HepG2 (cell line): ENCODE results near the gene CASP3. TPM values are rescaled to one million over a fixed set of nuclear protein-coding genes. Genes with fewer than 3 reads are reported as not detected.

ENCODE experiments used
- AGO2 ChIP-seq: fragments of 200-400 bp; formaldehyde crosslinking; optimal IDR thresholded peaks from 2 replicates; pipeline ENCODE3; 2017; ENCODE audit warnings: mild to moderate bottlenecking, low read depth, low read length, moderate library complexity
- BCL6 ChIP-seq: IDR thresholded peaks from 2 replicates; pipeline ENCODE4 v1.6.1; 2016; ENCODE audit warnings: missing genetic modification reagents, missing compliant biosample characterization
- RAD51 ChIP-seq: fragments of 450-650 bp; IDR thresholded peaks from 2 replicates; pipeline ENCODE4 v1.6.1; 2016; ENCODE audit warnings: borderline replicate concordance
- RORA ChIP-seq: sonication (generic); formaldehyde crosslinking; IDR thresholded peaks from 2 replicates; pipeline ENCODE4 v1.5.0; 2020; ENCODE audit warnings: mild to moderate bottlenecking, missing genetic modification reagents, moderate library complexity
- SOX6 ChIP-seq, 2 experiments: fragments of 450-650 bp in 1 of 2; sonication (generic) in 1 of 2; formaldehyde crosslinking in 1 of 2; IDR thresholded peaks; 2 replicates each; pipeline versions ENCODE4 v1.4.0 to v1.6.1; 2017 to 2020; ENCODE audit warnings: antibody characterized with exemption in 1 of 2, mild to moderate bottlenecking in 1 of 2, missing genetic modification reagents in 1 of 2
- ZNF33A ChIP-seq: sonication (generic); formaldehyde crosslinking; IDR thresholded peaks from 2 replicates; pipeline ENCODE4 v1.5.1; 2020; ENCODE audit warnings: missing genetic modification reagents, mild to moderate bottlenecking, moderate library complexity, borderline replicate concordance
- ZNF33B ChIP-seq: sonication (generic); formaldehyde crosslinking; IDR thresholded peaks from 2 replicates; pipeline ENCODE4 v1.5.1; 2020; ENCODE audit warnings: mild to moderate bottlenecking, missing genetic modification reagents
- ZNF598 ChIP-seq: sonication (generic); formaldehyde crosslinking; IDR thresholded peaks from 2 replicates; pipeline ENCODE4 v1.5.1; 2020; ENCODE audit warnings: mild to moderate bottlenecking, missing genetic modification reagents, borderline replicate concordance
- ZNF790 ChIP-seq: sonication (generic); formaldehyde crosslinking; IDR thresholded peaks from 2 replicates; pipeline ENCODE4 v1.8.0; 2022; ENCODE audit warnings: missing genetic modification reagents, mild to moderate bottlenecking, borderline replicate concordance
- polyA plus RNA-seq, 8 experiments: library from polyadenylated mRNA; depleted of rRNA in 3 of 8; stranded (reverse) in 7 of 8; unstranded in 1 of 8; fragments of >200 nt; fragmentation: Illumina TruSeq in 4 of 8; extraction: Trizol in 4 of 8; gene quantifications; 2 replicates each; pipeline versions ENCODE4 v1.2.1 to v1.2.3, GENCODE V29; 2011 to 2016; ENCODE audit warnings: low read depth in 4 of 8, missing spikeins in 1 of 8, mixed read lengths in 1 of 8; ENCODE audit not compliant: insufficient read depth in 1 of 8
- total RNA-seq, 5 experiments: library from RNA; depleted of rRNA; stranded (reverse); fragments of >200 nt; fragmentation: Illumina TruSeq; extraction: Trizol; gene quantifications; 2 replicates each; pipeline ENCODE4 v1.2.3, GENCODE V29; 2016; ENCODE audit warnings: low read depth in 1 of 5
- TF ChIP-seq, protein P1 (sequence below): sonication (generic); formaldehyde crosslinking; IDR thresholded peaks from 2 replicates; pipeline ENCODE4 v1.4.0; 2020; ENCODE audit warnings: missing genetic modification reagents, borderline replicate concordance
- TF ChIP-seq, protein P2 (sequence below): sonication (generic); formaldehyde crosslinking; IDR thresholded peaks from 2 replicates; pipeline ENCODE4 v1.4.0; 2020; ENCODE audit warnings: missing genetic modification reagents
- TF ChIP-seq, protein P3 (sequence below): sonication (generic); formaldehyde crosslinking; IDR thresholded peaks from 2 replicates; pipeline ENCODE4 v1.8.0; 2022; ENCODE audit warnings: mild to moderate bottlenecking, missing genetic modification reagents, moderate library complexity
- TF ChIP-seq, protein P4 (sequence below), 2 experiments: fragments of 450-650 bp in 1 of 2; sonication (generic) in 1 of 2; formaldehyde crosslinking in 1 of 2; IDR thresholded peaks; 2 replicates each; pipeline versions ENCODE4 v1.6.1 to v1.8.0; 2016 to 2022; ENCODE audit warnings: antibody characterized with exemption in 1 of 2, mild to moderate bottlenecking in 1 of 2, missing genetic modification reagents in 1 of 2

CASP3 gene
- total and polyA plus RNA-seq, 2 of the 13 experiments (the other 11 are each of a cell fraction or from before 2014, with no cell fraction given): 26.0 to 77.8 TPM

DNA sequence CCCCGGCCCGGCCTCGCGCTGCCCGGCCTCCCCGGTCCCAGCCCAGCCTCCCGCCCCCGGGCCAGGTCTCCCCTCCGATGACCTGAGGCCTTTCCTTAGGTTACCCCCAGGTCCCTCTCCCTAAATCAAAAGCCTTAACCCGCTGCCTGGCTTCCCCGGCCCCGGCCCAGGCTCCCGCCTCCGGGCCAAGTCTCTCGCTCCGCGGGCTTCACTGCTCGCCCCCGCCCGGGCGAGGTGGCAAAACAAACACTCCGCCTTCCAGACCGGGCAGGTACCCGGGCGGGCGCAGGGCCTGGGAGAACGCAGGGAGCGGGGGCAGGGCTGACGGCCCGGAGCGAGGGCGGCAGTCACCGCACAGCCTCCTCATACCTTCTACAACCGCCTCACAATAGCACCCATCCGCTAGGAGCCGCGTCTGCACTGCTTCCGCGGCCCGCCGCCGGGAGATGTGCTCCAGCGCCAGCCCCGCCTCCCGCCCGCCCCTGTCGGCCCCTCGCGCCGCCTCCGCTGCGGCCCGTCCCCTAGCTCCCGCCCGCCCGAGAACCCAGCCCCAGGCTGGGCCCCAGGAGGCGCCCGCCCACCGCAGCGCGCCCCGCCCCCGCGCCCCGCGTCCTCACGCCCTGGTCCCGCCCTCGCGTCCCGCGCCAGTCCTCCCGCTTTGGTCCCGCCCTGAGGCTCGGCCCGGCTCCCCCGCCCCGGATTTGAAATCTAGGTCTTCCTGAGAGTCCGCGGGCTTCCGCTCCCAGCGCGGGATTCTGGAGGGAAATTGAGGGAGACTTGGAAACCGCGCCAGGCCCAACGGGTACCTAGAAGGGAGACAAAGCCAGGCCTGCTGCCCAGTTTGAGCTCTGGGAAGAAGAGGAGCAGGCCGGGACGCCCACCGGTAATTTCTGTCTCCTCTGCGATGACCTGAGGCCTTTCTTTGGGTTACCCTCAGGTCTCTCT is at the start of gene CASP3, which contains the start of gene PRIMPOL (continued):
- TF ChIP-seq ZNF33A (CRISPR knock-in tag) (no peak), RORA (CRISPR knock-in tag) (no peak), ZNF790 (0 out of 2 replicates have a peak, but pooled peaks have one; percentile 80), ZNF33B (no peak), BCL6 (peak; percentile 26; the same call in 1 of the 2 replicates), SOX6 (IDR thresholded peaks at IDR 0.05) (no peak), SOX6 (CRISPR knock-in tag; IDR thresholded peaks at IDR 0.05) (peak; percentile 50), ZNF598 (CRISPR knock-in tag) (peak; percentile 68; the same call in 1 of the 2 replicates), RAD51 (no peak), AGO2 (peak; percentile 52)
- TF ChIP-seq, protein P1, sequence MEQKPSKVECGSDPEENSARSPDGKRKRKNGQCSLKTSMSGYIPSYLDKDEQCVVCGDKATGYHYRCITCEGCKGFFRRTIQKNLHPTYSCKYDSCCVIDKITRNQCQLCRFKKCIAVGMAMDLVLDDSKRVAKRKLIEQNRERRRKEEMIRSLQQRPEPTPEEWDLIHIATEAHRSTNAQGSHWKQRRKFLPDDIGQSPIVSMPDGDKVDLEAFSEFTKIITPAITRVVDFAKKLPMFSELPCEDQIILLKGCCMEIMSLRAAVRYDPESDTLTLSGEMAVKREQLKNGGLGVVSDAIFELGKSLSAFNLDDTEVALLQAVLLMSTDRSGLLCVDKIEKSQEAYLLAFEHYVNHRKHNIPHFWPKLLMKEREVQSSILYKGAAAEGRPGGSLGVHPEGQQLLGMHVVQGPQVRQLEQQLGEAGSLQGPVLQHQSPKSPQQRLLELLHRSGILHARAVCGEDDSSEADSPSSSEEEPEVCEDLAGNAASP (CRISPR knock-in tag): peak; percentile 56; the same call in 1 of the 2 replicates
- TF ChIP-seq, protein P2, sequence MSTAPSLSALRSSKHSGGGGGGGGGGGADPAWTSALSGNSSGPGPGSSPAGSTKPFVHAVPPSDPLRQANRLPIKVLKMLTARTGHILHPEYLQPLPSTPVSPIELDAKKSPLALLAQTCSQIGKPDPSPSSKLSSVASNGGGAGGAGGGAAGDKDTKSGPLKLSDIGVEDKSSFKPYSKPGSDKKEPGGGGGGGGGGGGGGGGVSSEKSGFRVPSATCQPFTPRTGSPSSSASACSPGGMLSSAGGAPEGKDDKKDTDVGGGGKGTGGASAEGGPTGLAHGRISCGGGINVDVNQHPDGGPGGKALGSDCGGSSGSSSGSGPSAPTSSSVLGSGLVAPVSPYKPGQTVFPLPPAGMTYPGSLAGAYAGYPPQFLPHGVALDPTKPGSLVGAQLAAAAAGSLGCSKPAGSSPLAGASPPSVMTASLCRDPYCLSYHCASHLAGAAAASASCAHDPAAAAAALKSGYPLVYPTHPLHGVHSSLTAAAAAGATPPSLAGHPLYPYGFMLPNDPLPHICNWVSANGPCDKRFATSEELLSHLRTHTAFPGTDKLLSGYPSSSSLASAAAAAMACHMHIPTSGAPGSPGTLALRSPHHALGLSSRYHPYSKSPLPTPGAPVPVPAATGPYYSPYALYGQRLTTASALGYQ: peak; percentile 27; the same call in 1 of the 2 replicates
- TF ChIP-seq, protein P3, sequence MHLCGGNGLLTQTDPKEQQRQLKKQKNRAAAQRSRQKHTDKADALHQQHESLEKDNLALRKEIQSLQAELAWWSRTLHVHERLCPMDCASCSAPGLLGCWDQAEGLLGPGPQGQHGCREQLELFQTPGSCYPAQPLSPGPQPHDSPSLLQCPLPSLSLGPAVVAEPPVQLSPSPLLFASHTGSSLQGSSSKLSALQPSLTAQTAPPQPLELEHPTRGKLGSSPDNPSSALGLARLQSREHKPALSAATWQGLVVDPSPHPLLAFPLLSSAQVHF (CRISPR knock-in tag): no peak
- TF ChIP-seq, protein P4, sequence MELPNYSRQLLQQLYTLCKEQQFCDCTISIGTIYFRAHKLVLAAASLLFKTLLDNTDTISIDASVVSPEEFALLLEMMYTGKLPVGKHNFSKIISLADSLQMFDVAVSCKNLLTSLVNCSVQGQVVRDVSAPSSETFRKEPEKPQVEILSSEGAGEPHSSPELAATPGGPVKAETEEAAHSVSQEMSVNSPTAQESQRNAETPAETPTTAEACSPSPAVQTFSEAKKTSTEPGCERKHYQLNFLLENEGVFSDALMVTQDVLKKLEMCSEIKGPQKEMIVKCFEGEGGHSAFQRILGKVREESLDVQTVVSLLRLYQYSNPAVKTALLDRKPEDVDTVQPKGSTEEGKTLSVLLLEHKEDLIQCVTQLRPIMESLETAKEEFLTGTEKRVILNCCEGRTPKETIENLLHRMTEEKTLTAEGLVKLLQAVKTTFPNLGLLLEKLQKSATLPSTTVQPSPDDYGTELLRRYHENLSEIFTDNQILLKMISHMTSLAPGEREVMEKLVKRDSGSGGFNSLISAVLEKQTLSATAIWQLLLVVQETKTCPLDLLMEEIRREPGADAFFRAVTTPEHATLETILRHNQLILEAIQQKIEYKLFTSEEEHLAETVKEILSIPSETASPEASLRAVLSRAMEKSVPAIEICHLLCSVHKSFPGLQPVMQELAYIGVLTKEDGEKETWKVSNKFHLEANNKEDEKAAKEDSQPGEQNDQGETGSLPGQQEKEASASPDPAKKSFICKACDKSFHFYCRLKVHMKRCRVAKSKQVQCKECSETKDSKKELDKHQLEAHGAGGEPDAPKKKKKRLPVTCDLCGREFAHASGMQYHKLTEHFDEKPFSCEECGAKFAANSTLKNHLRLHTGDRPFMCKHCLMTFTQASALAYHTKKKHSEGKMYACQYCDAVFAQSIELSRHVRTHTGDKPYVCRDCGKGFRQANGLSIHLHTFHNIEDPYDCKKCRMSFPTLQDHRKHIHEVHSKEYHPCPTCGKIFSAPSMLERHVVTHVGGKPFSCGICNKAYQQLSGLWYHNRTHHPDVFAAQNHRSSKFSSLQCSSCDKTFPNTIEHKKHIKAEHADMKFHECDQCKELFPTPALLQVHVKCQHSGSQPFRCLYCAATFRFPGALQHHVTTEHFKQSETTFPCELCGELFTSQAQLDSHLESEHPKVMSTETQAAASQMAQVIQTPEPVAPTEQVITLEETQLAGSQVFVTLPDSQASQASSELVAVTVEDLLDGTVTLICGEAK (IDR thresholded peaks at IDR 0.05): no peak
- TF ChIP-seq, protein P4 (CRISPR knock-in tag; IDR thresholded peaks at IDR 0.05): 0 out of 2 replicates have a peak, but pooled peaks have one; percentile 11
